Stimulated activated CD4-positive, alpha-beta T cell treated with anti-CD3 and anti-CD28 coated beads, Interleukin-4, amount 100 ng/mL, for 4 hours (primary cell): ENCODE data around the gene CDC37L1.
"Not testable (repeated sequence)": the region's sequence is repeated elsewhere in the genome, so short reads cannot be mapped to it uniquely, and the experiment has no call there.

Experiments
- DNase-seq, 2 experiments: peaks; one replicate each; pipeline ENCODE4 v3.0.0-alpha.2; 2020

CDC37L1 gene

DNA sequence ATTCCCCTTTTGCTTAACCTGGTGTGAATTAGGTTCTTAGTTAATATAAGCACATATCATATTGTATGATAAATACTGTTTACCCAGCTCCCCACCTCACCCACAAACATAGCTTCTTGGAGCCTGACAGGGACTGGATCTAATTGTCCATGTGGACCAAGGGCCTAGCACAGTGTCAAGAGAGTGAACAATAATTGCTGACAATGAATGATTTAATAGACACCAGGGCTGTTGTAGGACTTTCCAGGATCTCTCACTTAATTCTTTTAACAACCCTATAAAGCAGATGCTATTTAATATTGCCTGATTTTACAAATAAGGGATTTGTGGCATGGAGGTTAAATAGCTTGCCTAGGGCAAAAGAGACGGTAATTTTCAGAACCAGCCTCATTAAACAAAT, 36.8 kb downstream of the CDC37L1 start:
- no peak for DNase-seq

- DNase-seq: no peak
Observed at GRCh38 chr9:4717815-4718214, 38.4 kb downstream of the CDC37L1 start.

GRCh38 chr9:4718911-4719310, 39.5 kb downstream of the CDC37L1 start:
- DNase-seq: no peak

DNA sequence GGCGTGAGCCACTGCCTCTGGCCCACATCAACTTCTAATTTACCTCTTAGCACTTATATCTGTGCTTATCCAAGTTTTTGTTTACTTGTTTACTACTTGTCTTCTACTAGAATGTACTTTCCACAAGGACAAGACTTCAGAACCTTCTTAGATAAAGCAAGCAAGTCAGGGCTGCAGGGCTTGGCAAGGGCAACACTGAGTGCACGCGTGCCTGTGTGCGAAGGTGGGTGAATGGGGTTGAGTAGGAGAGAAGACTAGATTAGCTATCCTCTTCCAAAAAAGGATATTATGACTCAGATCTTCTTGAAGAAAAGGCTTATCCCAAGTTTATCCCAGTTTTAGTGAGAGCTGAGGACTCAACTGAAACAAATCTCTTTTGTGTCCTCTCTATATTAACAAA, 42.4 kb downstream of the CDC37L1 start:
- no peak for DNase-seq

GRCh38 chr9:4725706-4726442, 46.5 kb downstream of the CDC37L1 start:
- DNase-seq: no peak

- DNase-seq: no peak
Observed at GRCh38 chr9:4727593-4727992, 48.2 kb downstream of the CDC37L1 start.

DNA sequence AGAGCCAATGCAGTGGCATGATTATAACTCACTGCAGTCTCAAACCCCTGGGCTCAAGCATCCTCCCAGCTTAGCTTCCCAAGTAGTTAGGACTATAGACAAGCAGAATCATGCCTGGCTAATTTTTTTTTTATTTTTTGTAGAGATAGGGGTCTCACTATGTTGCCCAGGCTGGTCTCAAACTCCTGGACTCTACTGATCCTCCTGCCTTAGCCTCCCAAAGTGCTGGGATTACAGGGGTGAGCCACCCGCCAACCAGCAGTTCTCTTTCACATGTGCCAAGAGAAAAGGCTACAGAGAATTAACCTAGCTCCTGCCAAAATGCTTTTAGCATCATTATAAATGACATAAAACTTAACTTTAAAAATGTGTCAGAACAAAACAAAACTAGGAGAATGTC, 53.5 kb downstream of the CDC37L1 start:
- DNase-seq: no peak

GRCh38 chr9:4734150-4734549, 54.8 kb downstream of the CDC37L1 start:
- no peak for DNase-seq

DNA sequence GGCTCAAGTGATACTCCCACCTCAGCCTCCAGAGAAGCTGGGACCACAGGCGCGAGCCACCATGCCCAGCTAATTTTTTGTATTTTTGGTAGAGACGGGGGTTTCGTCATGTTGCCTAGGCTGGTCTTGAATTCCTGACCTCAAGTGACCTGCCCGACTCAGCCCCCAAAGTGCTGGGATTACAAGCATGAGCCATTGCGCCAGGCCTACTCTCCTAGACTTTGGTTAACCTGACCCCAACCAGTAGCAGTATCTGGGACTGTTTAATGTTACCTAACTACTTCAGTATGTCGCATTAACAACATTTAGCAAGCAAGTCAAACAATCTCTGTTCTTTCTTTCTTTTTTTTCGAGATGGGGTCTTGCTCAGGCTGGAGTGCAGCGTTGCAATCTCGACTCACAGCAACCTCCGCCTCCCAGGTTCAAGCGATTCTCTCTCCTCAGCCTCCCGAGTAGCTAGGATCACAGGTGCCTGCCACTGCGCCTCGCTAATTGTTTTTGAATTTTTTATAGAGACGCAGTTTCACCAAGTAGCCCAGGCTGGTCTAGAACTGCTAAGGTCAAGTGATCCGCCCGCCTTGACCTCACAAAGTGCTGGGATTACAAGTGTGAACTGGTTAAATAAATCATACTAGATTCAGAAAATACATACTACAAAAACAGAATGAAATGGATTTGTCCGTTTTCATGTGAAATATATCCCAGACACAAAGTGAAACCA, 59.7 kb downstream of the CDC37L1 start:
- no peak for DNase-seq

DNA sequence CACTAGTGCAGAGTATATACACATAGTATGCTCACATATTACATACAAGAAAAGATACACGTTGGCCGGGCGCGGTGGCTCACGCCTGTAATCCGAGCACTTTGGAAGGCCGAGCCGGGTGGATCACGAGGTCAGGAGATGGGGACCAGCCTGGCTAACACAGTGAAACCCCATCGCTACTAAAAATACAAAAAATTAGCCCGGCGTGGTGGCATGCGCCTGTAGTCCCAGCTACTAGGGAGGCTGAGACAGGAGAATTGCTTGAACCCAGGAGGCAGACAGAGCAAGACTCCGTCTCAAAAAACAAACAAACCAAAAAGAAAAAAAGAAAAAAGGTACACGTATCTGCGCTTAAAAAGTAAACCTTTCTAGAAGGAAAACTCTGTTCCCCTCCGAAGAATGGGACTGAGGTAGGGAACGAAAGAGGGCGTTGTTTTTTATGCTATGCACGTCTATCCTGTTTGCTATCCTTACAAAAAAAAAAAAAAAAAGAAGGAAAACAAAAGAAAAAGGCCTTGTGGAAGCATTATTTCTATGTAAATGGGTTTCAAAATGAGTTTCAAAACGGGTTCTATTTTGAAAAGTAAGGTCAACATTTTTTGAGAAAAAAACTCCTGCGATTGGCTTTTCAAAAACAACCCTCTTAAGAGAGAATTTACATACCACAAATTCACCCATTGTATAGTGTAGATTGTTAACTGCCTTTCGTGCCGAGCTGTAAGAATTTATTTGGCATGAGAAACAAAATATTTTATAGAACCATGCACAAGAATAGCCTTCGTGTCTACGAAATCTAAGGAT, 60.4 kb downstream of the CDC37L1 start:
- DNase-seq: no peak

DNA sequence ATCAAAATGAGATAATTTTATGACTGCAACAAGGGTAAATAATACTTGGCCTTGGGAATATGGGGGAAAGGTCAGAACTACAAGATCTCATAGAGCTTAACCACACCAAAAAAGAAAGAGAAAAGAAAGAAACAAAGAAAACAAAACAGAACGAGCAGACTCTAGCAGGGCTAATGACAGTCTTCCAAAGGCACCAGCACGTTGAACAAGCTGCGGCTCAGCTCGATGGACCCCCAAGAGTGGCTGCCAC, 60.9 kb downstream of the CDC37L1 start:
- no peak for DNase-seq

GRCh38 chr9:4740638-4741364, 61.4 kb downstream of the CDC37L1 start, which contains the start of gene AK3:
TSS of gene AK3 (minus strand) at chr9:4741202. CDS start at chr9:4741087, 115 bp downstream.
- DNase-seq: peak; percentile 75 to 83

DNA sequence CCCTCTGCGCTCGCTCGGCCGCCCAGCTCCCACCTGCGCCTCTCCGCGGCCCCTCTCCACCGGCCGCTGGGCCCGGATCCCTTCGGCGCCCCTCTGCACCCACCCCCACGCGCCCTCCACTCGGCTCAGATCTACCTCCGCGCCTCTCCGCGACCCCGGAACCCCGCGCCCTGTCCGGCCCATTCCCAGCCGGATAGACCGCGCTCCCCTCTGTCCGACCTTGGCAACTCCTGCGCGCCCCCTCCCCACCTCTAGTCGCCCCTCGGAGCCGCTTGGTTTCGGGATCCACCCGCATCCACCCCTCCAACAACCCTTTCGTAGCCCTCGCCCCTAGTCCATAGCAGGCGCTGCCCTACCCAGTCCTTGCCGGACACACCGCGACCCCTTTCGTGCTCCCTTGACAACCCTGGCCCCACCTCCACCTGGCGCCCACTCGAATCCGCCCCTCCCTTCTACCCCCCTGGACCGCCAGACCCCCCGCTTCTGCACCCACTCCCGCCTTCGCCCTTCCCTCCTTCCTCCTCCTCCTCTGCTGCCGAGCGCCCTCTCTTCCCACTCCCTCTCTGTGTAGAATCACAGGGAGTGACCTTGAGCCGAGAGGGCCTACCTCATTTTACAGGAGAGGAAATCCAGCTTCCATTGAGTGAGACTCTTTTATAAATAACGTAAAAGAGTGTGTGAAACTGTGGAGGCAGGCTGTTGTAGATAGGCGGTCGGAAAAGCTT, 62.2 kb downstream of the CDC37L1 start:
- DNase-seq: peak in 1 of 2 experiments; percentile 8

DNA sequence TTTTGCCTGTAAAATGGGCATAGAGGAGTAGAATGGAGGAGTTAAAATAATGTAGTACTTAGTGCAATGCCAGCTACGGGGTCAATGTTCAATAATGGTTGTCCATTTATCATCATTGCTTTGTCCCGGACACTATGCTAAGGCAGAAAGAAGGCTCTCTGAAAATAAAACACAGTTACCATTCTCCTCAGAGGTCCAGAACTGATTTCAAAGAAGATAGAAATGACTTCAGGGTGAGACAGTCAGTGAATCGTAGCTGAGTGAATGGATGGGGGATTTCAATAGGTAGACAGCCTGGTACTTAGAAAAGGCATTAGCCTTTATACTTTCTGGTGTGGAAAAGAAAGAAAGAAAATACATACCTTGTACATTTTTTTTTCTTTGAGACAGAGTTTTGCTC, 62.9 kb downstream of the CDC37L1 start:
- DNase-seq: no peak

GRCh38 chr9:4743131-4743875, 63.9 kb downstream of the CDC37L1 start:
- no peak for DNase-seq

- no peak for DNase-seq
Observed at GRCh38 chr9:4746278-4747030, 67.1 kb downstream of the CDC37L1 start.

DNA sequence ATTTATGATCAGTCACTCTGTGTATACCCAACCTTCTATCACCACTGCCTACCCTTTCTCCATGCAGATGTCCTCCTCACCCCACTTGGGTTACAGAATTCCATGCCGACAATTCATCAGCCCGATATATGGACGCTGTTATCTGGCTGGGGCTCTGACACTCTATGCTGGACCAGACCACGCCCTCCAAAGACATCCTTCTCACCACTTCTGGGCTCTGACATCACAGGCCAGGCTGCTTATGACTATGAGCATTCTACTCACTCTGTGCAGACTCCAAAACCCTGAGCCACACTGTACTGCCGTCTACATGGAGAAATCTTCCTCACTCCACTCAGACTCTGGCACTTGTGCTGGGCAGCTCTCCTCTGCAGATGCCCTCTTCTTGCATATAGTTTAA, 69.2 kb downstream of the CDC37L1 start:
- DNase-seq: no peak

DNA sequence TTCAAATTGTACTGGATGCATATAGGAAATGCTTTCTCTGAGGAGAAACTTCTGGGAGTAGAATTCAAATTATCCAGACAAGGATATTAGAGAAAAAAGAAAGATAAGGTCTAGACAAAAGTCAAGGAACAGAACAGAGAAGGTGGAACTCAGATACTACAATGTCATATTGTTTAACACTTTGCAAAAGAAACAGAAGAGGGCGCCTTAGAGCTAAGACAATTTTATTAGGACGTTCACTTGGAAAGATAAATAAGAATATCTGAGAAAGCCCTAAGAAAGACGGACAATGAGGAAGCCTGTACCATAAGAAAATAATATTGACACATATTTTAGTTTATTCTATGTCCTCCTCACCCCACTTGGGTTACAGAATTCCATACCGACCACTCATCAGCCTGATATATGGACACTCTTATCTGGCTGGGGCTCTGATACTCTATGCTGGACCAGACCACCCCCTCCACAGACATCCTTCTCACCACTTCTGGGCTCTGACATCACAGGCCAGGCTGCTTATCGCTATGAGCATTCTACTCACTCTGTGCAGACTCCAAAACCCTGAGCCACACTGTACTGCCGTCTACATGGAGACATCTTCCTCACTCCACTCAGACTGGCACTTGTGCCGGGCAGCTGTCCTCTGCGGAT, 70.8 kb downstream of the CDC37L1 start:
- DNase-seq: no peak

GRCh38 chr9:4754530-4754929, 75.2 kb downstream of the CDC37L1 start:
- DNase-seq: not testable (repeated sequence)

DNA sequence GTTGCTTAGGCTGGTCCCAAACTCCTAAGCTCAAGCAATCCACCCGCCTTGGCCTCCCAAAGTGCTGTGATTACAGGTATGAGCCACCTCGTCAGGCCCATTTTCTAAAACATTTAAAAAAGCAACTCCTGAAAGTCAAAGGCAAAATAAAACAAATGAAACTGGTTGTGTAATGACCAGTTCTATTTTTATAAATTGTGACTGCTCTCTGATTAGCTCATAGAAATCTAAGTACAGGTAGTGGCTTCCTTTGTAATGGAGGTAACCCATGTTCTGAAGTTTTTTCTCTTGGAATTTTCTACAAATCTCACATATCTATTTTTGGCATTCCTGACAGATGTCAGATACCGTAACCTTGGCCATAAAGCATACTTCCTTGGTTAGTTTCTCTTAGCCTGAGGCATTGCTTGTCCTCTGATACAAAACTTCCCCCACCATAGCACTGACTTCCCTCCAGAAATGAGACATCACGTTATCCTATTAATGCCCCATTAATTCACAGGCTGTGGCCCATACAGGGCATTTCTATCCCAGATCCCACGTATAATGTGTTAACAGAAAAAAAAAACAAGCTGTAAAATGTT, 75.7 kb downstream of the CDC37L1 start:
- DNase-seq: no peak
